ENCODE results near the gene MAPKBP1. TPM values are rescaled to one million over a fixed set of nuclear protein-coding genes. Genes with fewer than 3 reads are reported as not detected.

Gene MAPKBP1
- total and polyA plus RNA-seq, 2 of the 8 experiments (the other 6 are each of a cell fraction or from before 2014, with no cell fraction given) = 4.3 to 11.3 TPM

DNA sequence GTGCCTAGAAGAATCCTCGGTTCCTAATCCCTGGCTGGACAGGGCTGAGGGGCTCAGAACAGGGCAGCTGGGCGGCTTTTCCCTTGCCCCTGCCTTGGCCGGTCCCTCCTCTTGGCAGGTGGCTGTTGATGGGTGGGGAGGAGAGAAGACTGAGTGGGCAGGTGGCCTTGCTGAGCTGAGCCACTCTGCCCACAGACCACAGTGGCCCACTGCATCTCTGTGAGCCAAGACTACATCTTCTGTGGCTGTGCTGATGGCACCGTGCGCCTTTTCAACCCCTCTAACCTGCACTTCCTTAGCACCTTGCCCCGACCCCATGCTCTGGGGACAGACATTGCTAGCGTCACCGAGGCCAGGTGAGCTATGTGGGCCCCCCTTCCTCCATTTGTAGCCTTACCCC, 39.1 kb downstream of the MAPKBP1 start:
- no peak overlapping the region for H3K56ac ChIP-seq (replicated peaks; ENCODE audit: insufficient read length, low read depth, low read length)
- H2BK12ac ChIP-seq (ENCODE audit: low read depth, low read length) = no peak overlapping the region
- no peak overlapping the region for H3K4ac ChIP-seq (replicated peaks; ENCODE audit: insufficient read length, low read depth, low read length)
- DNase-seq (ENCODE audit: low read depth in 1 of 2, low spot score in 2 of 2) (no peak), FAIRE-seq (no peak)
- no peaks in the 10 kb centered on the region for H3K79me2 ChIP-seq (ENCODE audit: control insufficient read depth in 1 of 2, insufficient read depth in 2 of 2, low read length in 2 of 2)
- no peaks in the 10 kb centered on the region for H3K27me3 ChIP-seq (replicated peaks in 1 of 4; ENCODE audit: control insufficient read depth in 3 of 4, extremely low read depth in 1 of 4, insufficient read depth in 3 of 4, low read length in 3 of 4)
- no peak overlapping the region for H2BK20ac ChIP-seq (ENCODE audit: low read length)
- H4K91ac ChIP-seq (replicated peaks; ENCODE audit: insufficient read length, low read length) = no peak overlapping the region
- no peak overlapping the region for H3K4me3 ChIP-seq (ENCODE audit: extremely low read depth in 1 of 4, insufficient read depth in 2 of 4, low read depth in 3 of 4, low read length in 4 of 4)
- H4K20me1 ChIP-seq (replicated peaks in 1 of 2; ENCODE audit: control insufficient read depth in 1 of 2, insufficient read depth in 2 of 2, low read length in 2 of 2) = peaks cover 0 to 1% of the 10 kb centered on the region in 2 experiments
- H3K4me2 ChIP-seq (ENCODE audit: insufficient read depth in 1 of 2, low read depth in 2 of 2, low read length in 2 of 2) = no peak overlapping the region
- no peaks in the 10 kb centered on the region for H3K23me2 ChIP-seq (ENCODE audit: low read depth, low read length)
- WGBS, 2 experiments (ENCODE audit: extremely low coverage in 1 of 2, insufficient coverage in 1 of 2, insufficient read length in 1 of 2, insufficient replicate concordance in 2 of 2, low coverage in 1 of 2, low lambda C conversion rate in 2 of 2, missing lambda C conversion rate in 1 of 2) = 92% methylated on average over 8 of the region's 8 CpGs; no CpG with 5 or more reads in 1 of the 2 experiments
- H2BK5ac ChIP-seq (ENCODE audit: low read depth, low read length) = no peak overlapping the region
- H2BK15ac ChIP-seq (ENCODE audit: low read length) = no peak overlapping the region
- H4K8ac ChIP-seq (ENCODE audit: extremely low read depth, insufficient read depth, low read length) = no peak overlapping the region
- no peak overlapping the region for H4K5ac ChIP-seq (ENCODE audit: insufficient read length, low read depth, low read length)
- no peak overlapping the region for H3K23ac ChIP-seq (ENCODE audit: insufficient read length)
- H3K27ac ChIP-seq (ENCODE audit: low read depth, low read length) = no peak overlapping the region
- H3K18ac ChIP-seq (ENCODE audit: extremely low read depth, low read length) = no peak overlapping the region
- TF ChIP-seq SIX5 (IDR thresholded peaks at IDR 0.05; ENCODE audit: low read depth, low read length) (no peak), RNF2 (IDR thresholded peaks at IDR 0.05; ENCODE audit: borderline replicate concordance, low read depth, low read length, missing control alignments, poor library complexity, severe bottlenecking) (no peak), MAFK (IDR thresholded peaks at IDR 0.05; ENCODE audit: low read depth, low read length) (no peak), SAP30 (IDR thresholded peaks at IDR 0.05; ENCODE audit: insufficient read depth, insufficient replicate concordance, low read length) (no peak), SP2 (IDR thresholded peaks at IDR 0.05; ENCODE audit: low read length) (no peak), SIRT6 (IDR thresholded peaks at IDR 0.05; ENCODE audit: low read length) (no peak), YY1 (IDR thresholded peaks at IDR 0.05; ENCODE audit: low read depth, low read length) (no peak)
- TF ChIP-seq, protein P1, sequence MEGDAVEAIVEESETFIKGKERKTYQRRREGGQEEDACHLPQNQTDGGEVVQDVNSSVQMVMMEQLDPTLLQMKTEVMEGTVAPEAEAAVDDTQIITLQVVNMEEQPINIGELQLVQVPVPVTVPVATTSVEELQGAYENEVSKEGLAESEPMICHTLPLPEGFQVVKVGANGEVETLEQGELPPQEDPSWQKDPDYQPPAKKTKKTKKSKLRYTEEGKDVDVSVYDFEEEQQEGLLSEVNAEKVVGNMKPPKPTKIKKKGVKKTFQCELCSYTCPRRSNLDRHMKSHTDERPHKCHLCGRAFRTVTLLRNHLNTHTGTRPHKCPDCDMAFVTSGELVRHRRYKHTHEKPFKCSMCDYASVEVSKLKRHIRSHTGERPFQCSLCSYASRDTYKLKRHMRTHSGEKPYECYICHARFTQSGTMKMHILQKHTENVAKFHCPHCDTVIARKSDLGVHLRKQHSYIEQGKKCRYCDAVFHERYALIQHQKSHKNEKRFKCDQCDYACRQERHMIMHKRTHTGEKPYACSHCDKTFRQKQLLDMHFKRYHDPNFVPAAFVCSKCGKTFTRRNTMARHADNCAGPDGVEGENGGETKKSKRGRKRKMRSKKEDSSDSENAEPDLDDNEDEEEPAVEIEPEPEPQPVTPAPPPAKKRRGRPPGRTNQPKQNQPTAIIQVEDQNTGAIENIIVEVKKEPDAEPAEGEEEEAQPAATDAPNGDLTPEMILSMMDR (IDR thresholded peaks at IDR 0.05; ENCODE audit: control extremely low read depth in 1 of 3, insufficient read depth in 1 of 3, low read depth in 1 of 3, low read length in 3 of 3) = no peak
- TF ChIP-seq, protein P2, sequence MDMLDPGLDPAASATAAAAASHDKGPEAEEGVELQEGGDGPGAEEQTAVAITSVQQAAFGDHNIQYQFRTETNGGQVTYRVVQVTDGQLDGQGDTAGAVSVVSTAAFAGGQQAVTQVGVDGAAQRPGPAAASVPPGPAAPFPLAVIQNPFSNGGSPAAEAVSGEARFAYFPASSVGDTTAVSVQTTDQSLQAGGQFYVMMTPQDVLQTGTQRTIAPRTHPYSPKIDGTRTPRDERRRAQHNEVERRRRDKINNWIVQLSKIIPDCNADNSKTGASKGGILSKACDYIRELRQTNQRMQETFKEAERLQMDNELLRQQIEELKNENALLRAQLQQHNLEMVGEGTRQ (IDR thresholded peaks at IDR 0.05; ENCODE audit: low read length) = no peak
- H2AK5ac ChIP-seq (ENCODE audit: low read depth, low read length) = no peak overlapping the region
- no peak overlapping the region for H2BK120ac ChIP-seq (replicated peaks; ENCODE audit: low read depth, low read length)
- ChIA-PET POLR2A (ENCODE audit: partially characterized antibody) (interaction anchor here (4.2 kb wide), 1 partner anchor 40 kb away, joined by 23 read pairs; the partner anchor contains the start of gene MAPKBP1), CTCF (ENCODE audit: partially characterized antibody) (interaction anchor here (0.5 to 13.7 kb wide), 18 partner anchors 8 to 1786 kb away, joined by 3 to 283 read pairs (median 4); partner anchors contain the start of gene MAPKBP1)
- no peak overlapping the region for H2AFZ ChIP-seq (ENCODE audit: low read length)
- H3K4me1 ChIP-seq (replicated peaks in 1 of 4; ENCODE audit: control insufficient read depth in 3 of 4, insufficient read depth in 4 of 4, low read length in 3 of 4) = no peaks in the 10 kb centered on the region; a peak in 2 of 7 replicates
- H3K36me3 ChIP-seq (ENCODE audit: control insufficient read depth in 2 of 4, insufficient read depth in 4 of 4, low read length in 3 of 4) = peaks cover 0 to 3% (median 1%) of the 10 kb centered on the region in 4 experiments; a peak in 5 of 8 replicates
- no peaks in the 10 kb centered on the region for H3K79me1 ChIP-seq (ENCODE audit: low read depth, low read length)
- no peak overlapping the region for H3K9ac ChIP-seq (replicated peaks in 1 of 4; ENCODE audit: extremely low read depth in 1 of 4, low read depth in 3 of 4, low read length in 3 of 4)
- no peak overlapping the region for H3K14ac ChIP-seq (ENCODE audit: insufficient read length)
- H3K9me3 ChIP-seq (ENCODE audit: insufficient read depth in 2 of 2, low read depth in 1 of 2, low read length in 1 of 2) = no peaks in the 10 kb centered on the region

All from H1 (cell line).